ENCODE data around the gene ZBTB33. TPM values are rescaled to one million over a fixed set of nuclear protein-coding genes. Genes with fewer than 3 reads are reported as not detected.

ZBTB33 gene
- 6.1 TPM in 2 replicates for total RNA-seq (2014; rRNA removed; shearing (Covaris generic))

DNA sequence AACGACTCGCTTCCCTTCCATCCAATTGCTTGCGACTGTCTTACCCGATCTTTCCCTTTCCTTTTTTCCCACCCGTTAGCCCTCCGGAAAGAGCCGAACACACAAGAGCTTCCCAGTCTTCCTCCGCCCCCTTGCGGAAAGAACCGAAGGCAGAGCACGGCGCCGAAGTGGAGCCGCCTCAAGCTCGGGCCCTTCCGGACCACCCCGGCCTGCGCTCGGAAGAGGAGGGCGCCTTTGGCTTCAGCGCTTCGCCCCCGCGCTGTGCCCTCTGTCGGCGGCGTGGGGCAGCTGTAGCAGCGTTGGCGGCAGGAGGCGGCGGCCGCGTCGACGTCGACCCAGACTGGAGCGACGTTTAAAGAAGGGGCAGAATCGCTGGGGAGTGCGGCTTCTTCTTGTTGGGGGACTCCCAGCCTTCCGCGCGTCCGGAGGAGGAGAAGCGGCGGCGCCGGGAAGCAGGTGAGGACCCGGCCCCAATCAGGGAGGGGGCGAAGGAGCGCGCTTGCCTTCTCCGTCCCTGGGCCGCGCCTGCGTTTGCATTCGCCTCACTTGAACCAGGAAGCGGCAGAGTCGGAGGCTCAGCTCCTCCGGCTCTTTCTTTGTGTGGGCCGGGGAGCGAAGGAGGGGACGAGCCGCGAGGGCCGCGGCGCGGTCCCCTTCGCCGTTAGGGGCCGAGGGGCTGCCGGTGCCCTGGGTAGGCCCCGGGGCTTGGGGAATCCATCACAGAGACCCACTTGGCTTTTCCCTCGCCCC is at the start of gene ZBTB33:
ZBTB33 (plus strand) TSS at position 291 of the 750 bp plus-strand sequence. CDS start 2,604 bp downstream, outside the sequence.
- peak; percentile 92 for DNase-seq (ENCODE audit: low spot score)

DNA sequence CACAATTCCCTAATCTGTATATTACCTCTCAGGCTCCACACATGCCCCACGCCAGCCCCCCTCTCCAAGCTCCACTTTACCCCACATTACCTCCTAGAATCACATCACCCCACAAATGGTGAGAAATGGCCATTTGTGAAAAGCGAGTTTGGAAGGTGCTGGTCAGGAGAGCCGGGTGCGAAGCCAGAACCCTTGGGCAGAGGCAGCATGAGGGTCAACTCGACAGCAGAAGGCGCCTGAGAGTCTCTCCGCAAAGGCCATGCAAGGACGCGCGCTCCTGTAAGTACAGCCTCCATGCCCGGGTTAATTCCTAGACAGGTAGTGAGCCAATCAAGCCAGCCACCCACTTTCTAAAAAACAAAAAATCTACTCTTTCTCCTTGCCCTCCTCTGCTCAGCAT is 49.8 kb upstream of the ZBTB33 start:
- no peak for DNase-seq (ENCODE audit: low spot score)

DNA sequence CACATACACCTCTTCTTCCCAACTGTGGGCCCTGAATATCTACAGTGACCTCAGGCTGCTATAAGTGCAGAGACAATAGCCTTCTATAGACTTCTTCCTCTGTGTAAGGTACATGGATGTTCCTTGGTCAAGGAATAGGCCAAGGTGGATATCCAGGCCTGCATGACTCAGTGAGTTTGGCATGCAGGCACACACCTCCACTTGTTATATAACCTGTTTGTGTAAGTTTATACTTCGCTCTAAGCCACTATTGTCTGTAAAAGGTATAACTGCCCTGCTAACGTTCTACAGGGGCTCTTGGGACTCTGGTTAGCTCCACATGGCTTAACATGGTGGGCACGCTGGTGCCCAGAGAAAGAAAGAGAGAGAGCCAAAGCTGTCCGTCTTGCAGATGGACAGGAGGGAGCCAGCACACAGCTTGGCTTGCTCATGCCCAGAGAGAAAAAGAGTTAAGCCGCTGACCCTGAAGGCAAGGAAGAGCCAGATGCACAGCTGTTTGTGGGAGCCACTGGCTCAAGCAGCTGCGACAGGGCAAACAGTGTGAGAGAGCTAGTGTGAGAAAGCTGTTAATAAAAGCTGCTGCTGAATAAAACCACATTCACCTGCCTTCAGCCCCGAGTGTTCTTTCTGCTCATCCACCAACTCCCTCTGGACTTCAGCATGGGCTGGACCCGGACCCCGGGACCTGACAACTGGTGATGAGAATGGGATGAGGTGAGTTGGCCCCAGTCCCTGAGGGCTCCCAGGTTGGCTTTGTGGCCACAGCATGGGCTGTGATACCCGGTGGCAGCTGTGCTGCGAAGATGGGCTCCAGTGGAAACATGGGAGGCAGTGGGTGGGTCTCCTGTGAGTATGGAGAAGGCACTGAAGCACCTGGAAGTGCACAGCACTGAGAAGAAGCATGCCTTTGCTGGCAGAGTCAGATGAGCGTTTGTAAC is 44.5 kb upstream of the ZBTB33 start:
- DNase-seq (ENCODE audit: low spot score) = no peak

DNA sequence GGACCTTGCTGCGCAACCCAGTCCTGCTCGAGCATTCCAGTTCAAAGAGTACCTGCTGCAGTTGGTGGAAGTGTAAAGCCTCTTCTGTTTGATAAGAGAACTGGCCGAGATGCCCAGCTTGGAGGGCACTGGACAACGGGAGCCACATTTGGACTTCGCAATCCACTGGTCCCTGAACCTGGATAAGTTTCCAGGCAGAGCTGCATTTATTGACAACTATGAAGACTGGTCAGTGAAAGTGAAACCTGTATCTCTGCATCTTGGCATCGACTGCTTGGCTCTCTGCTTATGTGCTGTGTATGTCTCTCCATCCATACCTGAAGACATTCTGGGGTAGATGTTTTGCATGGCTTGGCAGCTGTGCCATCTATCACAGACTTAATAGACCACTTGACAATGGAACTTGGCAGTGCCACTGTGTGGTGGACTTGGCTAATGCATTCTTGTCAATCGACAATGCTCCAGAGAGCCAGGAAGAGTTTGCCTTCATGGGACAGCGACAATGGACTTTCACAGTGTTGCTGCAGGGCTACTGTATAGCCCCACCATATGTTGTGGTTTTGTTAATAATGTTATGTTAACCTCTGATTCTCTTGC is 43.5 kb upstream of the ZBTB33 start:
- DNase-seq (ENCODE audit: low spot score) = no peak

- peak; percentile 80 for DNase-seq (ENCODE audit: low spot score)
Measured at GRCh38 chrX:120213438-120214265, 37.0 kb upstream of the ZBTB33 start.

DNA sequence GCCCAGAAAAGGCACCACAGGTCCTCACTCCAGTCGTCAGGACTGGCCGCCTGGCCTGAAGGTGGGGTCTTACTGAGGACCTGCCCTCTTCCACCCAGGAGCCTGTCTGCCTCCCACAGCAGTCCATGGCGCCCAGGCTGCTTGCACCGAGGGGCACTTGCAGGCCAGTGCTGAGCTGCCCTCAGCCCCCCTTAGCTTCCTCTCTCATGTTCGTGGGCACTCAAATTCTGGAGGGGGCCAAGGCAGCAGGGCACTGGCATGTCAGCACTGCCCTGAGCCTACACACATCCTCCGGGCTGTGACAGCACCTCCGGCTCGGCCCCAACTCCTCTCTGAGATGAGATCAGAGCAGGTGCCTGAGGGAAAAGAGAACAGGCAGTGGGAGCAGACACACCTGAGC is 27.2 kb upstream of the ZBTB33 start:
- no peak for DNase-seq (ENCODE audit: low spot score)

- no peak for DNase-seq (ENCODE audit: low spot score)
Measured at GRCh38 chrX:120224388-120224787, 26.2 kb upstream of the ZBTB33 start.

DNA sequence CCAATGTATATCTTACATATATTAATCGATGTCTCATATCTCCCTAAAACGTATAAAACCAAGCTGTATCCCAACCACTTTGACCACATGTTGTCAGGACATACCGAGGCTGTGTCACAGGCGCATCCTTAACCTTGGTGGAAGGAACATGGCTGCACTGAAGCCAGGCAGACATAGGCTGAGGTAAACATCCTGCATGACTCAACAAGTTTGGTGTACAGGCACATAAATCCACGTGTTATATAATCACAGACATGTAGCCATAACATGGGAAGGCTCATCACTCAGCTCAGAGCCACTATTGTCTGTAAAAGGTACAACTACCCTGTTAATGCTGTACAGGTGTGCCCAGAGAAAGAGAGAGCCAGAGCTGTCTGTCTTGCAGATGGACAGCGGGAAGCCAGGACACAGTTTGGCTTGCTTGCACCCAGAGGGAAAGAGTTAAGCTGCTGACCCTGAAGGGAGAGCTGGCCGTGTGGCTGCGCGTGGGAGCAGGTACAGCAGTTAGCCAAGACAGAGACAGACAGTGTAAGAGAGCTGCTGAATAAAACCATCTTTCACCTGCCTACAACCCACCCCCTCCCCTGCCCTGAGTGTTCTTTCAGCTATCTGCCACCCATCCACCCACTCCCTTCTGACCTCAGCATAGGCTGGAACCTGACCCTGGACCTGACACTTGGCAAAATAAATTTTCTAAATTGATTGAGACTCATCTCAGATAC is 22.3 kb upstream of the ZBTB33 start:
- DNase-seq (ENCODE audit: low spot score) = no peak

- no peak for DNase-seq (ENCODE audit: low spot score)
Measured at GRCh38 chrX:120235284-120235683, 15.3 kb upstream of the ZBTB33 start.

DNA sequence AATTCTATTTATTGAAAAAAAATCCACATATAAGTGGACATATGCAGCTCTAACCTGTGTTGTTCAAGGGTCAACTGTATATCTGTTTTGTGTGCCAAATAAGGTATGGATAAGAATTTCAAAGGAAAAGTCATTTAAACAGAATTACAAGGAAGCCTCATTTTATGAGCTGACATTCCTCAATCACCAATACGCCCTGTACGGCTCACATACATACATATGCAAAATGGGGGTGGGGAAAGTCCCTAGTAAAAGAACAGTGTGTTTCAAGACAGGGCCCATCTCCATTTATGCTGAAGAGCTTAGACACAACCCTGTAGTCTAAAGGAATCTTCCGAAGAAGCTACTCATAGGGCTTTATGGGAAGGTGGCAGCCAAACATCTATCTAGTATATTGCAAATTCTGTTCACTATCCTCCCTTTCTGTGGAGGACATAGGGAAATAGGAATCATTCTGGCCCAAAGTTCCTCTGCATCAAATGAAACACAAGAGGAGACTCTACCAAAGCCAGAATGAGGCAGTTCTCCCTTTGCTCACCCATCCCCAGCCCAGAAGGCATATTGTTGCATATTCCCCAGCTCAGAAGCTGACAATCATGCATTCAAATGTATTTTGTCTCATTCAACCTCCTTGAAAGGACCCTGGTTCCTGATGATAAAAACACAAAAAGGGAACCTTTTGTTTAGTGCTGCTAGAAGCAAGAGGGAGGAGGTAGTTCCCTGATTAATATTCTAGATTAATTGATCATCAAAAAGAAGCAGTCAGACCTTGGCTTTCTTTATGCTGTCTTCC is 13.7 kb upstream of the ZBTB33 start:
- DNase-seq (ENCODE audit: low spot score) = no peak

GRCh38 chrX:120238933-120239332 is 11.7 kb upstream of the ZBTB33 start:
- no peak for DNase-seq (ENCODE audit: low spot score)

GRCh38 chrX:120242813-120243212 is 7.8 kb upstream of the ZBTB33 start:
- no peak for DNase-seq (ENCODE audit: low spot score)

GRCh38 chrX:120244395-120244734 is 6.2 kb upstream of the ZBTB33 start:
- no peak for DNase-seq (ENCODE audit: low spot score)

DNA sequence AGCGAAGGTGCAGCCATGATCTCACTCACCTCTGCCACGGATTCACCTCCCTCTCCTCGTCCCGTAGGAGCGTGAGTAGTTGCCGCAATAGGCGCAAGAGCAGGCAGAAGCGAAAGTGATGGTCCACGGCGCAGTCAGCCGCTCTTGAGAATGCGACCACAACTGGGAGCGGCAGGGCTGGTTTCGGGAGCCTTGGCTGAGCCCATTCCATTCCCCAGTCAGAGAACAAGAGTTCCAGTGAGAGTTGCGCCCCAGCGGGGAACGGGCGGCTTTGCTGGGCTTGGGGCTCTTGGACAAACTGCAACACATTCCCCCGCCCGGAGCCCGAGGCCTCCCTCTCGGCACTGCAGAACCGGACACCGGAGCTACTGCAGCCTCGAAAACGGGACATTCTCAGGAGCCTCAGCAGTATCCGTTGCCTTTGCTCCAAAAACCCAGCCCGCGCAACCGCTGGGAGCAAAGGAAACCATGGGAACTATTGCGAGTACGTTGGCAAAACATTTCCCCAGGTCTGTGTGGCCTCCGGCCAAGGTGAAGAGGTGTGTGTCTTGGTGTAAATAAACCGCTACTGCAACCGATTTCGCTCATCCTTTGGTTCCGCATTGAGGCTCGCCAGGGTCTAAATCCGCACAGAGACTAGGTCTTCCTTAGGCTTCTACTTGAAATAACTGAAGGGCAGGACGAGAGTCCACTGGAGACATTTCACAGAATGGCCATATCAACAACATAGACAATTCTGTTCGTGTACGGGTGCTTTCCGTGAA is 5.7 kb upstream of the ZBTB33 start:
- DNase-seq (ENCODE audit: low spot score) = peak; percentile 85

- peak; percentile 40 for DNase-seq (ENCODE audit: low spot score)
Measured at GRCh38 chrX:120251471-120252011, 929 bp downstream of the ZBTB33 start.

GRCh38 chrX:120253784-120254183 is 3.2 kb downstream of the ZBTB33 start:
- no peak for DNase-seq (ENCODE audit: low spot score)

DNA sequence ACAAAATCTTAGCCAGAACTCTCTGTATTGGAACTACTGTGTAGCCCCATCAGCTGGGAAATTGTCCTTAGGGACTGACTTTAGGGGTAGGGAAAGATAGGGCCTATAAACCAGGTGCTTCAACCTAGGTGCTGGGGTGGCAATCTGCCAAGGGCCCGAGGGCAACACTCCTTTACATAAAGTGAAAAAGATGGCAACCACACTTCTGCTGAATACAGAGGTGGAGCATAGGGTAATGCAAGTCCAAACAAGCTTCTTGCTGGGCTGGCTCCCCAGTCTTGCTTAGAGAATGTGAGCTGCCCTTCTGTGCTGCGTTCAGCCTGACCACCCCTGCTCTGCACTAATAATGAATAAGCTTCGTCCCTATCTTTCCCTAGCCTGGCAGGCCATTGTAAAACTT is 9.8 kb downstream of the ZBTB33 start:
- peak; percentile 1 for DNase-seq (ENCODE audit: low spot score)

DNA sequence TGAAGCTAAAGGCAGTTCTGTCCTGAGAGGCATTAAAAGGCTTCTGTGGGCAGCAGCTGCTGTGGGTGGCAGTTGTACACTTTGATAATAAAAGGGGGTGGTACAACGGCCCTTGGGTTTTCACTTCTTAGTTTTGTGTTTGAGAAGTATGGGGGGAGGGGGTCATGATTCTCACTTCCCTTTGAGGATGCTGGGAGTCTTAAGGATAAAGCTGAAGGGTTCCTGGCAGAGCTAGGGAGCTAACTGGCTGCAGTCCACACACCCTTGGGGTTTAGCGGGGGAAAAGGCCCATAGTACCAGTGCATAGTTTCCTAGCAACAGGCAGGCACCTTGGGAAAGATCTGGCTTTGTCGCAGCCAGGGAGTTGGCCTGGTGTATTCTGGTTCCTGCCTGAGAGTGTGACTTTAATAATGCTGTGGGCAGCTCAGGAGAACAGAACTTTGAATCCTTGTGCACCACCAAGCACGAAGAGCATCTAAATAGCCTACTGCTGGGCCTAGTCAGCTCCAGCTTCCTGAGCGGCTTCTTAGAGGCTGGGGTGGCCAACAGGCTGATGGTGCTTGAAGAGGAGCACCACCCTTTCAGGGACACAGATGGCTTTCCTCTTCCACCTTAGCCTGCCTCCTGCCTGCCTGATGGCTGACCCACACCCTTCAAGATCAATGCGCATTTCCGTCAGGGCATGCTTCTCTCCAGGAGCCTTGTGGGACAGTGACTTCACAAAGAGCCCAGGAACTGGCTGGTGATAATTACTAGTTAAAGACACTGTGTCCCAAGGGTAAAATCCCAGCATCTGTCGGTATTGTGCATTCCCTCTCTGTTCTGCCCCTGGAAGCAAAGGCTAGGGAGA is 12.5 kb downstream of the ZBTB33 start:
- DNase-seq (ENCODE audit: low spot score) = no peak

All from HT-29 (cell line).